ENCODE data around the gene TMEM233.
A peak's percentile ranks its signal among the peaks of the same experiment; 100 is the strongest.
"Not testable (repeated sequence)": the region's sequence is repeated elsewhere in the genome, so short reads cannot be mapped to it uniquely, and the experiment has no call there.

Gene TMEM233

DNA sequence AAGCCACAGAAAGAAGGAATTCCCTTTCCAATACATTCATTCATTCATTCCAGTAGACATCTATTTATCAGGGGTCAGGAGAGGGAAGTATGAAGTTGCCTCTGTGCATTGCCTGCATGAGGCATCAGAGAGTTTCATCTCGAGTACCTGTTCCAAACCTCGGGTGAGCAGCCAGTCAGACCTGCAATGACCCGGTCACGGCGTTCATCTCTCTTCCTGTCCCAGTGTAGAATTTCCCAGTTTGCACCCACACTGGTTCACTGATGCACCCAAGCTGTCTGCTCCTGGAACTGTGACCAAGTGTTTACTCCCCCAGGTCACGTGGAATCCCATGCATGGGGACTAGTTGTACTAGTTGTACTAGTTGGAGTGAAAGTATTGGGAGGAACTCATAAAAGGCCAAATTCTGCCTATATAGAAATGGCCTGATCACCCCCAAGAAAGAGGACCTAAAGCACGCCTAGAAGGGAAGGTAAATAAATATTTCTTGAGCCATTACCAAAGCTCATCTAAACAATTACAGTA lies 52.0 kb downstream of the TMEM233 start:
- H3K4me3 ChIP-seq (ENCODE audit: low read depth, low read length), result no peak overlapping the region
- DNase-seq (ENCODE audit: low read depth), result no peak
- TF ChIP-seq, protein P1, sequence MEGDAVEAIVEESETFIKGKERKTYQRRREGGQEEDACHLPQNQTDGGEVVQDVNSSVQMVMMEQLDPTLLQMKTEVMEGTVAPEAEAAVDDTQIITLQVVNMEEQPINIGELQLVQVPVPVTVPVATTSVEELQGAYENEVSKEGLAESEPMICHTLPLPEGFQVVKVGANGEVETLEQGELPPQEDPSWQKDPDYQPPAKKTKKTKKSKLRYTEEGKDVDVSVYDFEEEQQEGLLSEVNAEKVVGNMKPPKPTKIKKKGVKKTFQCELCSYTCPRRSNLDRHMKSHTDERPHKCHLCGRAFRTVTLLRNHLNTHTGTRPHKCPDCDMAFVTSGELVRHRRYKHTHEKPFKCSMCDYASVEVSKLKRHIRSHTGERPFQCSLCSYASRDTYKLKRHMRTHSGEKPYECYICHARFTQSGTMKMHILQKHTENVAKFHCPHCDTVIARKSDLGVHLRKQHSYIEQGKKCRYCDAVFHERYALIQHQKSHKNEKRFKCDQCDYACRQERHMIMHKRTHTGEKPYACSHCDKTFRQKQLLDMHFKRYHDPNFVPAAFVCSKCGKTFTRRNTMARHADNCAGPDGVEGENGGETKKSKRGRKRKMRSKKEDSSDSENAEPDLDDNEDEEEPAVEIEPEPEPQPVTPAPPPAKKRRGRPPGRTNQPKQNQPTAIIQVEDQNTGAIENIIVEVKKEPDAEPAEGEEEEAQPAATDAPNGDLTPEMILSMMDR (IDR thresholded peaks at IDR 0.05; ENCODE audit: insufficient read depth, low read depth, low read length, missing control alignments), result no peak

DNA sequence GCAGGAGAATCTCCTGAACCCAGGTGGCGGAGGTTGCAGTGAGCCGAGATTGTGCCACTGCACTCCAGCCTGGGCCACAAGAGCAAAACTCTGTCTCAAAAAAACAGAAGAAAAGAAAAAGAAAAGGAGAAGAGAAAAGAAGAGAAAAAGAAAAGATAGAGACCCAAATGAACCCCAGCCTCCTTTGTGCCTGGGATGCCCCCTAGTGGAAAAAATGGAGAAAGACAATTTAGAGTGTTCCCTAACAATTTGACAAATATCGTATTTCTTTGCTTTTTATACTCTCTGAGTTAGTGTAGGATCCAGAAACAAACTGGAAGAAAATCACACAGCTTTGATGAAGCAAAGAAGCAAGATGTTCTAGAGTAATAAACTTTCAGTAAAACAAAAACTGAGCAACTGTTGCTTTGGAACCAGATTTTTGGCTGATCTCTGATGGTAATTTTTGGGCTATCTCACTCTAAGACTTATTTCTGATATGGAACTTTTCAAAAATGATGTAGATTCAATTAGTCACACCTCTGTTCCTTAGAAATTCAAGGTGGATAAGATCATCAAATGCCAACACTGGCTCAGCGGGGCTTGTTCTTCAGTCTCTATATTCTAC lies 55.7 kb downstream of the TMEM233 start:
- TF ChIP-seq, protein P1 (IDR thresholded peaks at IDR 0.05; ENCODE audit: insufficient read depth, low read depth, low read length, missing control alignments), result peak; percentile 69
- DNase-seq (ENCODE audit: low read depth), result no peak
- H3K4me3 ChIP-seq (ENCODE audit: low read depth, low read length), result no peak overlapping the region

DNA sequence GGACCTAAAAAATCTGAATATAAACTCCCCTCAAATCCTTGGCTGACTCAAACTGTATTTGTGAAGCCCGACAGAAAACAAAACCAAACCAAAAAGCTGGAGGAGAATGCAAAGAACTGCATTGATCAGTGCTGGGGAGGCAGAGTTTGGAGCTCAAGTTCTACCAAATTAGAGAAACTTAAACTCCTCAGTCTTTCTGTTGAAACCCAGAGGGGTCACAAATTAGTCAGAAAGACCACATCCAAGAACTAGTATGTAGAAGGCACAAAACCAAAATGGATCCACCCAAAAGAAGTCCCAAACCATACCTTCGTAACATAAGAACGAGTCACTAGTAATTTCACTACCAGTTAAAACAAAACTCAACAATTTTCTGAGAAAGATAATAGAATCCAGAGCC lies 59.1 kb downstream of the TMEM233 start:
- DNase-seq (ENCODE audit: low read depth), result no peak
- TF ChIP-seq, protein P1 (IDR thresholded peaks at IDR 0.05; ENCODE audit: insufficient read depth, low read depth, low read length, missing control alignments), result no peak
- H3K4me3 ChIP-seq (ENCODE audit: low read depth, low read length), result no peak overlapping the region

DNA sequence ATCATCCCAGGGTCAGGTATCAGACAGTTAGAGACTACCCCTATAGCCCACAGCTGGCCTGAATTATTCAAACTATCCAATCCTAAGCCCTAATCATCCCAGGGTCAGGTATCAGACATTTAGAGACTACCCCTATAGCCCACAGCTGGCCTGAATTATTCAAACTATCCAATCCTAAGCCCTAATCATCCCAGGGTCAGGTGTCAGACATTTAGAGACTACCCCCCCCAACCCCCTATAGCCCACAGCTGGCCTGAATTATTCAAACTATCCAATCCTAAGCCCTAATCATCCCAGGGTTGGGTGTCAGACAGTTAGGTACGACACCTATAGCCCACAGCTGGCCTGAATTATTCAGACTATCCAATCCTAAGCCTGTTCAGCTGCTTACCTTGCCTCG lies 63.4 kb downstream of the TMEM233 start:
- not testable (repeated sequence) for DNase-seq (ENCODE audit: low read depth); H3K4me3 ChIP-seq (ENCODE audit: low read depth, low read length)

DNA sequence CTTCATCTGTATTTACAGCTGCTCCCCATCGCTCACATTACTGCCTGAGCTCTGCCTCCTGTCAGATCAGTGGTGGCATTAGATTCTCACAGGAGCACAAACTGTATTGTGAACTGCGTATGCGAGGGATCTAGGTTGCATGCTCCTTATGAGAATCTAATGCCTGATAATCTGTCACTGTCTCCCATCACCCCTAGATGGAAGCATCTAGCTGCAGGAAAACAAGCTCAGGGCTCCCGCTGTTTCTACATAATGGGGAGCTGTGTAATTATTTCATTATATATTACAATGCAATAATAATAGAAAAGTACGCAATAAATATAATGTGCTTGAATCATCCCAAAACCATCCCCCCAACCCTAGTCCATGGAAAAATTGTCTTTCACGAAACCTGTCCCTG lies 64.6 kb downstream of the TMEM233 start:
- DNase-seq (ENCODE audit: low read depth); H3K4me3 ChIP-seq (ENCODE audit: low read depth, low read length): not testable (repeated sequence)

DNA sequence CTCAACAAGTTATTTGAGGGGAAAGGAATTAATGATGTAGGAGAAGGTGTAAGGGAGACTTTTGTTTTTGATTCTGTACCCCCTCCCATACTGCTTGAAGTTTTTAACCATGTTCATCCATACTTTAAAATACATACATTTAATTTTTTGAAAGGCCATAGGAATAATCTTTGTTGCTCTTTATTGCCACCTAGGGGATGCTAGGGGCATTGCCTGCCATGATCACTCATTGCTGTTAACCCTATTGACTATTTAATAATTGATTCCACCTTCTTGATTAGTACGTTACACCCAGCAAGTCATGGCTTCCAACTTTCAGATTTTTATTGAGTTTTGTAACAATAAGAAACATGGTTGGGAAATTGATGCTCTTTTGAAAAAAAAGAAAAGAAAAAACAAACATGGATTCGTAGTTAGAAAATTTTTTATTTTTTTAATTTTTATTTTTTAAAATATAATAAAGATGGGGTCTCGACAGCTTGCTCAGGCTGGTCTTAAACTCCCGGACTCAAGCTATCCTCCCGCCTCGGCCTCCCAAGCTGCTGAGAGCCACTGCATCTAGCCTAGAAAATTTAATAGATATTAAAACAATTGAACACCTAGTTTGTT lies 65.8 kb downstream of the TMEM233 start:
- H3K4me3 ChIP-seq (ENCODE audit: low read depth, low read length), result no peak overlapping the region
- peak; percentile 46 for DNase-seq (ENCODE audit: low read depth)
- TF ChIP-seq, protein P1 (IDR thresholded peaks at IDR 0.05; ENCODE audit: insufficient read depth, low read depth, low read length, missing control alignments), result peak; percentile 74

DNA sequence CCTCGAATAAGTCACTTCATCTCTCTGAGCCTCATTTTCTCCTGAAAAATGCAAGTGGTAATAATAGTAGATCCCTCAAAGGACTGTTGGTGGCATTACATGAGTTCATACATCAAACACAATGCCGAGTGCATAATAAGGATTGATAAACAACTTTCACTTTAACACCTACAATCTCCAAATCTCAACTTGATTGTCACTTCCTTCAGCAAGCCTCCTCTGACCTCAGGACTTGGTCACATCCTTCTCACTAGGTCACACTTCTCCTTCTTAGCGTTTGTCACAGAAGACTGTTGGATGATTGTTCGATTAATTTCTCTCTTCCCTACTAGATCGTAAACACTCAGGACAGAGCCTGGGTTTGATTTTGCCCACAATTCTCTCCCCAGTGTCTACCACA lies 66.5 kb downstream of the TMEM233 start:
- DNase-seq (ENCODE audit: low read depth), result no peak
- no peak overlapping the region; the same call in 1 of the 2 replicates for H3K4me3 ChIP-seq (ENCODE audit: low read depth, low read length)
- TF ChIP-seq, protein P1 (IDR thresholded peaks at IDR 0.05; ENCODE audit: insufficient read depth, low read depth, low read length, missing control alignments), result no peak

DNA sequence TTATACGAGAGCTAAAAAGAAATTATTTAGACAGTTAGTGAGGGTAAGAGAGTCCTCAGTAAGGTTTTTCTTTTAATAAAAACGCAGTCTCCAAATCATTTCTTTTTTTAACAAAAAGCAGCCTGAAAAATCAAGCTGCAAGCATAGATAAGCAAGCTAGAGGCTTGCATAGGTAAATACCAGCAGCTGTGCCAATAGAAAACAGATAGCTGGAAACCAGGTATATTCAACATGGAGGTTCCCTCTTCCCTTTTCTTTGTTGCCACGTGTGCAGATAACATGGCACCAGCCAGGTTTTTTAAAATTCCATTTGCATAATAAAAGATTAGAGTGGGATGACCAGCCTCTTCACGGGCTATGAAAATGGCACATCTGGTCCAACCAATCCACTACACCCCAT lies 68.3 kb downstream of the TMEM233 start:
- H3K4me3 ChIP-seq (ENCODE audit: low read depth, low read length), result no peak overlapping the region
- no peak for DNase-seq (ENCODE audit: low read depth)
- TF ChIP-seq, protein P1 (IDR thresholded peaks at IDR 0.05; ENCODE audit: insufficient read depth, low read depth, low read length, missing control alignments), result no peak
